ENCODE measurements around the gene ARAP3.
"Not testable (repeated sequence)": the region's sequence is repeated elsewhere in the genome, so short reads cannot be mapped to it uniquely, and the experiment has no call there.

The ARAP3 gene

DNA sequence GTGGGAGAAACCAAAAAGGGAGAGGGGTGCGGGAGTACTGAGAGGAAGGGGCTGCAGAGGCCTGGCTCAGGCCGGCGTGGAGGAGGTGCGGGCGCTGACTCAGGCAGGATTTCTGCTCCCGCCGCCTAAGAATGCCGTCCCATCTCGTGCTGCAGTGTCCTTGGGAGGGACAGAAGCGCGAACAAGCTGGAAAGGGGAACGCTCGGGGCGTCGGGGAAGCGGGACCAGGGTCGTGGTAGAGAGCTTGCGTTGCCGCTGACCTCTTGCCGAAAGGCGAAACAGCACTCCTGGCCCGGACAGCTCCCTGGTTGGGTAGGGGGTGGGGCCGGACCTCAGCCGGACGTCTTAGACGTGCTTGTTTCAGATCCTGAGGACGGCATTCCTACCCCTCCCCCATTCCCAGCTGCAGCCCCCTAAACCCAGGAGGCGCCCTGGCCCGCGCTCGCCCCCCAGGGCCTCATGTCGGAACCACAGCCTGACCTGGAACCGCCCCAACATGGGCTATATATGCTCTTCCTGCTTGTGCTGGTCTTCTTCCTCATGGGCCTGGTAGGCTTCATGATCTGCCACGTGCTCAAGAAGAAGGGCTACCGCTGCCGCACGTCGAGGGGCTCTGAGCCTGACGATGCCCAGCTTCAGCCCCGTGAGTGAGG, 44.1 kb downstream of the ARAP3 start:
- DNase-seq = peak; percentile 58

DNA sequence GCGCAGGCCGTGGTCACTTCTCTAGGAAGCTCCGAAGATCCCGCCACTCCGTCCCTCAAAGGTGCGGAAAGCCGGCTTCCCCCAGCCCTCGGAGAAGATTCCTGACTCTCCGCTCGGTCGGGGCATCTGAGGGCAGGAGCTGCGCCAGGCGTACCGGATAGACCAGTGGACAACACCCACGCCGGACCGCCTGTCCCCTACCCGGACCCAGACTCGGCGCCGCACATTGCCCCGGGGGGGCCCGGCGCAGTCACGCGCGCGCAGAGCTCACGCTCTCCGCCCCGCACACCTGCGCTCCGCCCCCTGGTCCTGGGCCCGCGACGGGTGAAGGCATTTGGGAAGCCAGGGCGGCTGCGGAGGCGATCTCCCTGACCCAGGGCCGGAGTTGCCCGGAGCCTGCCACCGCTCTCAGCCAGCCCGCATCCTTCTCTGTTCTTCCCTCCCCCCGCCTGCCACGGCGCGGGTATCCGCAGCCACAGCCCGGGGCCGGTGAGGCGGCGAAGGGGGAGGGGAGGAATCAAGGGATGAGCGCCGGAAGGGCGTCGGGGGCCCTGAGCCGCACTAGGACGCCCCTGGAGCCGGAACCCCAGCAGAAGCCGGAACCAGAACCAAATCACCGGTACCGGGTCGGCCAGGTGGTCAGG, 44.8 kb downstream of the ARAP3 start:
- DNase-seq = no peak

DNA sequence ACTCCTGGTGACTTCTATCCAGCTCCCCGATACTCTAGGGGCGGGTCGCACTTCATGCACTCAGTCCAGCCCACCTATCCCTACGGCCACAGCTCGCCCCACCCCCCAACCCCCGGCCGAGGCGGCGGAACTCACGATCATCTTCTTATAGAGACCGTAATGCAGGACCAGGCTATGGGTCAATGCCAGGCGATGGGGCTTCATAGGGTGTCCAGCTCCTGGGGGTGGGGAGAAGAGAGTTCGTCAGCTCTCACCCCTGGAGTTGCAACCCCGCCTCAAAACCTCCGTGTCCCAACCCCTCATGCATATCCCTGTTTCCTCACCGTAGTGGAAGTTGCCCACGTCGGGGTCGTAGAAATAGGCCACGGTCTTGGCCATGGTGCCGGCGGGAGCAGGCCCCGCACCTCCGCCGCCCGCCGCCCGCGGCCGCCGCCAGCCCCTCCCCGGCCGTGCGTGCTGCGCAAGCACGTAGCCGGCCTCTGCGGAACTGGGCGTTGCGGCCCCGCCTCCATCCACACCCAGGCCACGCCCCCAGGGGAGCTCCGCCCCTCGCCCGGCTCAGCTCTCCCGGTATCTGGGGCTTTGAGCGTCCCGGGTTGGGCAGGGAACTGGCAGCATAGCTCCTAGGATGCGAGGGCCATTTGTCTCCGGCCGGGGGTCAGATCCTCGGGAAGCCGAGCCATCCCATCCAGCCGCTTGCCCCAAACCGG, 45.5 kb downstream of the ARAP3 start, which contains the start of the genes HDAC3 and RELL2:
Gene HDAC3 (minus strand): TSS at position 437 of the 710 bp plus-strand sequence. CDS start 59 bp downstream, at position 378.
Gene RELL2 (plus strand): TSS at position 585 of the 710 bp plus-strand sequence. CDS start 1,229 bp downstream, outside the sequence.
- peak; percentile 91 for DNase-seq

DNA sequence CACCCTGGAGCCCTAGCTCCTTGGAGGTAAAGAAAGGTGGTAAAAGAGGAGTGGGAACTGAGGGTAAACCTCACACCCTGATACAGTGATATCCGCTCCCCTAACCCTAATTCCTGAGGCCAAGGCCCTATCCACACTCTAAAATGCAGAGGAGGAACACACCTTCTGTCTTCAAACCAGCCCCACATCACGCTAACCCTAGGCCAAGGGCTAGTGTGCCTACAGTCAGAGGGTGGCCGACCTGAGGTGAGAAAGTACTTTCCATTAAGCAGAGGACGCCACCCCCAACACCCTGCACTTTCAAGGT, 46.0 kb downstream of the ARAP3 start:
- DNase-seq = no peak

DNA sequence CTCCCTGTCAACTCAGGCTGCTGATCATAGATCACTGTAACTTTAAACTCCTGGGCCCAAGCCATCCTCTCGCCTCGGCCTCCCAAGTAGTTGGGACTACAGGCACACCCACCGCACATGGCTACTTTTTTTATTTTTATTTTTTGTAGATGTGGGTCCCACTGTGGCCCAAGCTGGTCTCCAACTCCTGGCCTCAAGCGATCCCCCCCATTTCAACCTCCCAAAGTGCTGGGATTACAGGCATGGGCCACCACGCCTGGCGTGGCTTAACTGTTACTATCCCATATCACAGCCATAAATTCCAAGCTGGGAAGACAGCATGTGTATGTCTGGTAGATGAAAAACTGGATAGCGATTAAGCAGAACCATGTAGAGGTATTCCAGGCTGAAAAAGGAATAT, 46.4 kb downstream of the ARAP3 start:
- DNase-seq = no peak

DNA sequence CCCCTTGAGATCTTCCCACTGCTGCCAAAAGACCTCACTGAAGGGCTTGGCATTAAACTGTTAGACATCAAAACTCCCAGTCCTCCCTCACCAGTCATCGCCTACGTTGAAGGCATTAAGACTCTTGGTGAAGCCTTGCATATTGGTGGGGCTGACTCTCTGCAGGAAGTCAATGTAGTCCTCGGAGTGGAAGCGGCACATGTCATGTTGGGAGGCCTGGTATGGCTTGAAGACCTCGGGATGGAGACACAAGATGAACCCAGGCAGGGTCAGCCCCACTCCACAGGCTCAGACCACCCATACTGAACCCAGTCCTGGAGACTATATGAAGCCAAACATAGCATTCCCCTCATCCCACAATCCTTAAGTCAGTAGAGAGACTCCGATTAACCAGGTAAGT, 47.3 kb downstream of the ARAP3 start:
- DNase-seq = no peak

DNA sequence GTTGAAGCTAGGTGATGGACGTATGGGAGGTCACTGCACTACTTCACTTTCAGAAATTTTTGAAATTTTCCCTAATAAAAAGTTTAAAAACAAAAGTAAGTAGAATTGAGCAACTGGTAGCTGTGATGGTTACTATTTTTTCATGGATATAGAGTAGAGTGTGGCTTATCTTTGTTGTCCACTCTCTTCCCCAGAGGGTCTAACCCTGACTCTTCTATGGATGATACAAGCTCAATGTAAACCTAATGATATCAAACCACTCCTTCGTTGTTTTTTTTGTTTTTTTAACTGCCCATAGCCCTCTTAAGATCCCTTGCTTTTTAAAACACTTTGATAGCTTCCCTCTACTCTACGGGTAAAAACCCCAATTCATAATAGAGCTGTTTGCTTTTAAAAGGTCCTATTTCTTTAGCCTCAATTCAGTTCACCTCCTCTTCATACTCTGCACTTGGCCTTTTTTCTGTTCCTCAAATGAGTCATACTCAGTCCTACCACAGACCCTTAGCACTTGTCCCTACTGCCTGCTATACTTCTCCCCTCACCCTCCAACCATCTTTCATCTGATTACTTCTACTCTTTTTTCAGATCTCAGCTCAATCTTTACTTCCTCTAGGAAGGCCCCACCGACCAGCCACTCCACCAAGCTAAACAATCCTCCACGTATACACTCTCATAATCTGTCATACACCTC, 48.0 kb downstream of the ARAP3 start:
- DNase-seq = no peak

DNA sequence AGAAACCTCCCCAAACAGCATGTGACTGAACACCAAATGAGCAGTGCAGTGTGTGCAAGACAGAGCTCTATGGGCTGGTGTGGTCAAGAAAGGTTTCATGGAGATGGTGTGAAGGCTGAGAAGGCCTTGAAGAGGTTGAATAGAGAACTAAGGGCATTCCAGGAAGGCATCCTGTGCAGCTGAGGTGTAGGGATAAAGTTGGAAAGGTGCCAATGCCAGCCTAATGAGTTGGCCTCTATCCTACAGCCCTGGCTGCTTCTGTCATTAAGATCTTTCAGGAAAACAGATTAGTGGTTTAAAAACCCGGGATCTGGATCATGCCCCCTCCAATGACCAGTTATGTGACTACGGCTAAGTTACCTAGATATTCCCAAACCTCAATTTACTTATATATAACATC, 49.4 kb downstream of the ARAP3 start:
- no peak for DNase-seq

DNA sequence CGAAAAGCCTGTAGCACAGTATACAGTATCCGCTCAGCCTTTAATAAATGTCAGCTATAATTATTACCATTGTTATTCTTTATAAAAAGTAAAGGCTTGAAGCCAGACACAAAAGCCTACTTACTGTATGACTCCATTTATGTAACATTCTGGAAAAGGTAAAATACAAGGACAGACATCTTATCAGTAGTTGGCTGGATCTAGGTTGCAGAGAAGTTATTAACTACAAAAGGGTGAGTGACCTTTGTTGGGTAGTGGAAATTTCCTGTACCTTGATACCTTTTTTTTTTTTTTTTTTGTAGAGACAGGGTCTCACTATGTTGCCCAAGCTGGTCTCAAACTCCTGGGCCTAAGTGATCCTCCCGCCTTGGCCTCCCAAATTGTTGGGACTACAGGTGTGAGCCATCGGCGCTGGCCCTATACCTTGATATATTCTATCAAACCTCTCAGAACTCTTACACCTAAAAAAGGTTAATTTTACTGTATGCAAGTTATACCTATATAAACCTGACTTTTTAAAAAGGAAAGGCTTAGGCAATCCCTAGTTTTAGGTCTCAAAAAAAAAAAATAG, 51.4 kb downstream of the ARAP3 start:
- DNase-seq = no peak

DNA sequence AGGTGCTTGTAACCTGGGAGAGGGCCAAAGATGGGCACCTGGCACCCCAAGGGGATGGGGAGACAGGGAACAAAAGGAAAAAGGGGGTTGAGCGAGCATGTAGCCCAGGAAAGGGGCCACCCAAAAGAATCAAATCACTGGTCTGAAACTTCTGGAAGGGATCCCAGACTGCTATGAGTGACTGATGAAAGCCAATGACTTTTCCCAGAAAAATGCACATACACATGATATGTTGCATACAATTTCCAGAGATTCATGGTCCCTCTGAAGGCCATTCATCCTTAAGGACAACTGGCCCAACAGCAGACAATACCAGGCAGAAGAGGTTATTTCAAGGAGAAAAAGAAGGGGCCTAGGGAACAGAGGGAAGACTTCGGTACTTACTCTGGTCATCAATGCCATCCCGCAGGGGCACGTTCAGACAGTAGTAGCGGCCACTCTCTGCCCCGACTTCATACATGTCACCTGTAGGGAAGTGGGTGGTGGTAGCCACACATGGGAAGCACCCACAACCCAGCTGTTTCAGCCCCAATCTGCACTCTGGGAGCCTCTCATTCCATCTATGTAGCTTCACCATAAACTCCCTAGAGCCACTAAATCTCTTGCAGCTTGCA, 53.7 kb downstream of the ARAP3 start:
- DNase-seq = peak; percentile 39

DNA sequence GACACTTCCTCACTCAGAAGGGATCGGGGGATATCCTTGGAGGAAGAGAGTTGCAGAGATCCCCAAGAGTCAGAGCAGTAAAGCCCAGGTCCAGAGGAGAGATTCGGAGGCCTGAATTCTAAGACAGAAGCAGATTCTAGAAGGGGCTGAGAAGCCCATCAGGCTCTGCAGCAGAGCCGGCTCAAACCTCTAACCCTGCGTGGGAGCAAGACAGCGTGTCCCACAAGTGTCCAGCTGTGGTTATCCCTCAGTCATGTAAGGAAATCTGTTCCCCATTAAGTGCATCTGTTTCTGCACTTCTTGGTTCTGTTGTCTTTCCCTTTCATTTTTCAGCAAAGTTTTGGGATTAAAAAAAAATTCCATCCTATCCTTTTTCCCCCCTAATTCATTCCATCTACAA, 58.4 kb downstream of the ARAP3 start:
- no peak for DNase-seq

DNA sequence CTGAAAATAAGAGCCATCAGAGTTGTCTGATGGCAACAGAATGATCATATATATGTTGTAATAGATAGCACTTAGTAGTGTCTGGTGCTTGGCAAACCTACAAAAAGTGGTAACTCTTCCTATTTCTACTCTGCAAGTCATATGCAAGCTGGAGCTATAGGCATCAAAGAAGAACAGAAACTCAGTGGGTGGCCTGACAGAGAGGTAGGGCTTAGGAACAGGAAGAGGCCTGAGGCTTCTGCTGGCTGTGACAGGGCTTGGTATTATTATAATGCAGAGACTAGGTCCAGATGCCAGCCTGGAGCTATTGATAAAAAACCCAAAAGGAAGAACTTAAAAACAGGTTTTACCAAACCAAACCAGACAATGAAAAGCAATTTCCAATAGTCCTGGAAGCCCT, 58.8 kb downstream of the ARAP3 start:
- no peak for DNase-seq

DNA sequence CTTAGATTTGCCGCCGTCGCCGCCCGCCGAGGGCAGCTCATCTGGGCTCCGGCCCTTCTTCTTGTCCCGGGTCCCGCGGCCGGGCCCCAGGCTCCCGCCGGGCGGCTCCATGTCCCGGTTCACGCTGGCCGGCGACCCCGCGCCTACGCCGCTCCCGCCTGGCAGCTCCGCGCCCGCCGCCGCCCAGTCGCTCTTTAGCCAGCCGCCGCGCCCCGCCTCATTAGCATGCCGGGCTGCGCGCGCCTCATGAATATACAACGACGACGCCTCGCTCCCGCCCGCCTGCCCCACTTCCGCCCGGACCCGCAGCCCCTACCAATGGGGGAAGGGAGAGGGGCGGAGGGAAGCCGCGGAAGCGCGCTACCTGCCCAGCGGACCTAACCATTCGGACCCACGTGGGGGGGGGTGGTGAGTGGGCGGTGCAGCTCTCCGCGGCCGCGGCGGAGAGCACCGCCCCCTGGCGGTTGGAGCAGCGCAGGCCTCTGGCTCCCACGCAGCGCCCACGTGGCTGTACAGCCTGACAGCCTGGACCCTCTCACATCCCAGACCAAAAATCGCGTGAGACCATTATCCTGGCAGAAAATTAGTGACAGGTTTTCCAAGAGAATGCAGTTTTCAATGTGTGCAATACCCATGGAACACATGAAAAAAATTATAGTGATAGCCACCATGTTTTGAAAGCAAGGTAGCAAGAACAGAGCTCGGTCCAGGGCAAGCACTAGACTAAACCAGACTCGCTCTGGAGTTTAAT, 63.1 kb downstream of the ARAP3 start, which contains the start of gene DIAPH1:
Gene DIAPH1 (minus strand): TSS at position 197 of the 751 bp plus-strand sequence. CDS start 86 bp downstream, at position 111.
- peak; percentile 94 for DNase-seq

DNA sequence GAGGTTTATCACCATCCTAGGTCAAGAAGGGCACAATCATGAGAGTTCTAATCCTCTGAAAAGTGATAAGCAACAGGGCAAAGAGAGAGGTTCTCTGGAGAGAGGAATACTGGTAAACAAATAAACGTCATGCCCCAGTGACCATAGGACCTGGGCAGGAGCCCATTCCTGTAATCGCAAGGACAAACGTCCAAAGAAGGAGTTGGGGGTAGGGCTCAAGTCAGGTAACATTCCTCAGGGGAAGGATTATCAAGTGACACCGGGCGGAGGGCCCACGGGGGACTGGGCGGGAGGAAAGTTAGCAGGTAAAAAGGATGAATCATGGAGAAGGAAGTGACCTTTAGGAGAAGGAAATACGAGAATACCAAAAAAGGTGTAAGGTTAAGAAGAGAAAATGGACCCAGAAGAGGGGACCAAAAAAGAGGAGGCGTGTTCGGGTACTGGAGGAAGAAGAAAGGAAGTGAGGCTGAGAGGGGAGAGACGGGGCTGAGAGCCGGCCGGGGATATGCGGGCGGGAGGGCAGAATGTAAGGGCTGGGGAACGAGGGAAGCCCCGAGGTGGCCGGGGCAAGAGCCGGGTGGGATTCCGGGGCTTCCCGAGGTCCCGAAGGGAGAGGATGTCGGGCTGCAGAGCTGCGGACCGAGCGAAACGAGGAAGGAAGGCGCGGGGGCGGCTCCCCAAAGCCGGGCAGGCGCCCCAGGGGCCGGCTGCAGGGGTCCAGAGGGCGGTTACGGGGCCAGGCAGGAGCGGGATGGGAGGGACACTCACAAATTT, 63.8 kb downstream of the ARAP3 start:
- DNase-seq = peak; percentile 29

DNA sequence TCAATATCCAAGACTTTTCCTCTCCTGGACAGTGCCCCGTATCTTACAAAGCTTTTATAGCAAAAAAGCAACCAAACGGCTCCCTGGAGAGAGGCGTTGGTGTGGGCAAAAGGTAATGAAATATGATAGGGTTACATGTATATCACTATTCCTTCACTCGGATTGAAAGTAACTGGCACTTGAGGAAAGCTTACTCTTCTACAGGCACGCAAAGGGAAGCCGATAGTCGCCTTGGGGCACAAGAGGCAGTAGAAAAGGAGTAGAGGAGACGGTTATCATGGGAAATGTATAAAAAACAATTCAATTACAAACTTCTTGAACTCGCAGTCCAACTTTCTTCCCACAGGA, 64.4 kb downstream of the ARAP3 start:
- DNase-seq = no peak

DNA sequence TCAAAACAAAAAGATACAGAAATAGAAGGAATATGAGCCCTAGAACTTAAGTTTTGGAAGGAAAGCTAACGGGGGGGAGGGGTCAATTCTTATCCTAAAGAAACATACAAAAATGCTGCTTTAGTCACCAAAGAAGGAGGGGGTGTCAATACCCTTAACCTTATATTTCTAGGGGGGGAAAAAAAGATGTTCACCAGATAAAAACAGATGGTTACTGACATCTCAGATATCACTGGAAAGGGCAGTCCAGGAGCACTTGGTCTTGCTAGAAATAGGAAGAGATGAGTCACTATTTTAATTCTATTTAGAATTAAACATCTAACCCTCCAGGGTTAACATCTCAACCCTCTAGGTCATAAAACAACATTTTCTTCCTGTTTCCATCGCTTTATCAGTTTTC, 64.9 kb downstream of the ARAP3 start:
- DNase-seq = no peak

DNA sequence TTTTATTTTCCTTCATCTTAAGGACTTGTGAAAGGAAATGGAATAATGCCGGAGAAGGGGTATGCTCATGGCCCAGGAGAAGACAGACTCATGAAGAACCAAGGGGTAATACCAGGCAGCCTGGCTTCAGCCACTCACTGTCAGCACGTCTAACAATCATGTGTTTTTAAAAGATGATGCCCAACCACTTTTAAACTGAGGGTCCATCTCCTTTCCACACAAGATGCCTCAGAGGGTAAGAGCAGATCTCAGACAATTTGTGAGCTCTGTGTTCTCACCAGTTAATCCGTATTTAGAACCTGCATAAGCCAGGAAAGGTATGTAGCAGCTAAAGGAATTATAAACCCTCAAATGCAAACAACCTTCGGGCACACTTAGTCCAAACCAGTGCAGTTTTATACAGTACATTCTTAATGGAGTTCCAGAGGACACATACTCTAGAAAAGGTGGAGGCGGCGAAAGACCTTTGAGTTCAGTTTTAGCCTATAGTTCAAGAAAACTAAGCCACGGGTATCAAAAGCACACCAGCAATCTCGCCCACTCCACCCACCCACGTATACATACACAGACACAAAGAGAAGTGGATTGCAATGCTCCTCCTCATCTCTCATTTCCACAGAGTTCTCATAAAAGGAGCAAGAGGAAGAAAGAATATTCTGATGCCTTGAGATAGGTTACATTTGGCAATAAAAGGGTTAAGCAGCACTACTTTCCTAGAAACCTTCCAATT, 65.9 kb downstream of the ARAP3 start:
- no peak for DNase-seq

DNA sequence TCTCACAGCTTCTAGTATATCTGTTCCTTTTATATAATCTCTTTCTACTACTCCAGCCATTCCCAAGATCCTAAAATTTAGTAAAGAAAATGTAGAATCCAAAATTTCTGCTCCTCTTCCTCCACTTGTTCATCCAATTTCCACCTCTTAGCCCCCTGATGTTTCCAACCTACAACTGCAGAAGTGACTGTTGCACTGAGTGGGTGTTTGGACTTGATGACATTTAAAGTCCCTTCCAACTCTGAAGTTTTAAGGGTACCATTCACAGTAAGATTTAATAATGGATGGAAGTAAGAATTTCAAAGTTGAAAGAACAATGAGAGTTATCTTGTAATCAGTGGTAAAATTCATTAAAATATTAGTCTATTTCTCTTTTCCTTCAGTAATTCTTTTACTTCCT, 68.7 kb downstream of the ARAP3 start:
- DNase-seq = no peak

DNA sequence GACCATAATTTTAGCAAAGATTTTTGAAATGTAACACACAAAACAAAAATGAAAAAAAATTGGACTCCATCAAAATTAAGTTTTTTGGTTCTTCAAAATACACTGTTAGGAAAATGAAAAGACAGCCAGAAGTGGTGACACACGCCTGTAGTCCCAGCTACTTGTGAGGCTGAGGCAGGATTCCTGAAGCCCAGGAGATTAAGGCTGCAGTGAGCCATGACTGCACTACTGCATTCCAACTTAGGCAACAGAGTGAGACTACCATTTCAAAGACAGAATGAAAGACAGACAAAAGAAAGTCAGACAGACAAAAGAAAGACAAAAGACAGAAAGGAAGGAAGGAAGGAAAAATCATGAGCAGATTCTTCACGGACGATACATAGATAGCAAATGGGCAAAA, 70.7 kb downstream of the ARAP3 start:
- DNase-seq = no peak

DNA sequence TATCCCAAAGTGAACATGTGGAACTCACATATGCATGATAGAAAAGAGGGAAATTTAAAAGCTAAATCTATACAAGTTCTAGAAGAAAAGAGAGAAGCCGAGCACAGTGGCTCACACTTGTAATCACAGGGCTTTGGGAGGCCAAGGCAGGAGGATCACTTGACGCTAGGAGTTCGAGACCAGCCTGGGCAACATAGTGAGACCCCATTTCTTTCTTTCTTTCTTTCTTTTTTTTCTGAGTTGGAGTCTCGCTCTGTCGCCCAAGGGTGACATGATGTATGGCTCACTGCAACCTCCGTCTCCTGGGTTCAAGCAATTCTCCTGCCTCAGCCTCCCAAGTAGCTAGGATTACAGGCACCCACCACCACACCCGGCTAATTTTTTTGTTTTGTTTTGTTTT, 72.1 kb downstream of the ARAP3 start:
- not testable (repeated sequence) for DNase-seq

Data from fibroblast of skin of scalp (primary cell).